ENCODE results near the gene SYT9. TPM values are rescaled to one million over a fixed set of nuclear protein-coding genes. Genes with fewer than 3 reads are reported as not detected.

Gene SYT9
- total RNA-seq, 2 experiments from 2014 or later, result not detected

DNA sequence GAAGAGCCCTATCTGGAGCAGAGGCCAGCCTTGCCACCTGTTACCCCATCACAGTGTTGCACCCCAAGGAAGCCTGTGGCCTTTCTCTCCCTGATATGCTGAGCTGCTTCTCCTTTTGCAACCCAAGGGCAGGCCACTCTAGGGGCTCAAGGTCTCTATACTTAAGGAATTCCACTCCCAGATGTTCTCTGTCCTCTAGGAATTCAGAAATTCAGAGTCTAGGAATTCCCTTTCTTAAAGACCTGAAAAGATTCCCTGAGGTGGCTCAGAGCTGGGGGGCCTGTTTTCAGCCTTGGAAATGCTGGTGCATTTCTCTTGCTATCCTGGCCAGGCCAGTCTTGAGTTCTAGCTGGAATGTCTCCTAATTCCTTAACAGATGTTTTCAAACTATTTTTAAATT lies 165.6 kb downstream of the SYT9 start:
- Mint-ChIP-seq H3K4me1 (no peaks in the 10 kb centered on the region), H3K4me3 (no peak overlapping the region), H3K27ac (no peak overlapping the region), H3K36me3 (ENCODE audit: low read depth) (no peaks in the 10 kb centered on the region), H3K9me3 (ENCODE audit: low read depth) (no peaks in the 10 kb centered on the region), H3K27me3 (peaks cover 14% of the 10 kb centered on the region)
- ATAC-seq (no peak), DNase-seq (no peak)
- intact Hi-C loops (cut with DNase I, micrococcal nuclease), result no loop called here
- ChIA-PET POLR2A (no interaction called here), CTCF (no interaction called here)

DNA sequence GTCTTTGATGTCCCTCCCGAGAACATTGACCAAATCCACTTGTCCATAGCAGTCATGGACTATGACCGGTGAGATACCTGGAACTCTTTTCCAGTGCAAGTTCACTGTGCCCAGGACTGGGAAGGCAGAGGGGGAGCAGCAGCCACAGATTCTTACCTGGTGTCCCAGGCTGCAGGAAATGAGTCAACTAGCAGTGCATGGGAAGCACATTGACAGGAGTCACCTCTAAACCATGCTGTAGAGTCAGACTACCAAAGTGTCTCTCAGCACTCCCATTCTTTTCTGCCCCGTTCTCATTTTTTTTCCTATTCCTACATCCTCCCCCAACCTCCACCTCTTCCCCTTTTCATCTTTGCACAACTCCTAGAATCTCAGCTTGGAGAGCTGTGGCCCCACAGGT lies 166.4 kb downstream of the SYT9 start:
- ChIA-PET CTCF (no interaction called here), POLR2A (no interaction called here)
- Mint-ChIP-seq H3K27ac (no peak overlapping the region), H3K9me3 (ENCODE audit: low read depth) (no peaks in the 10 kb centered on the region), H3K36me3 (ENCODE audit: low read depth) (no peaks in the 10 kb centered on the region), H3K27me3 (peaks cover 10% of the 10 kb centered on the region), H3K4me1 (peaks cover 7% of the 10 kb centered on the region), H3K4me3 (no peak overlapping the region)
- DNase-seq (no peak), ATAC-seq (no peak)
- intact Hi-C loops (cut with DNase I, micrococcal nuclease), result no loop called here

DNA sequence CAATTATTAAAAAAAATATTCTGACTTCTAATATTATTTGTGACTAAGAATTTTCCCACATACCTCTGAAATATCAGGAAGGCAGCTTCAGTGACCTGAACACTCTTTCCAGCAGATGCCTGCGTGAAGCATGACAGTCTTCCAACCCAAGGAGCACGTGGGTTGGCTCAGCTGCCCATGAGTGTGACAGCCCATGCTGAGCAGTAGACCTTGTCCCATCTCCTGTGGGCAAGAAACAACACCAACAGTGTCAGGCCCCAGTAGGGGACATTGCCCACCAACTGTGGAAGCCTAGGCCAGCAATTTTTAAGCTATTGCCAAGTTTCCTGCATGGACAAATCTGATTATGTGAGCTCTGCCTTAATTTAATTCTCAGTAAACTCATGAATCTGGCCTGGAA lies 167.2 kb downstream of the SYT9 start:
- ChIA-PET CTCF (no interaction called here), POLR2A (no interaction called here)
- no peaks in the 10 kb centered on the region for H3K9me3 Mint-ChIP-seq (ENCODE audit: low read depth)
- intact Hi-C loops (cut with DNase I, micrococcal nuclease), result no loop called here
- H3K36me3 Mint-ChIP-seq (ENCODE audit: low read depth), result no peaks in the 10 kb centered on the region
- ATAC-seq (no peak), DNase-seq (no peak)
- no peak overlapping the region for H3K27ac Mint-ChIP-seq
- H3K27me3 Mint-ChIP-seq, result peaks cover 10% of the 10 kb centered on the region
- H3K4me3 Mint-ChIP-seq, result no peak overlapping the region
- H3K4me1 Mint-ChIP-seq, result peaks cover 12% of the 10 kb centered on the region

DNA sequence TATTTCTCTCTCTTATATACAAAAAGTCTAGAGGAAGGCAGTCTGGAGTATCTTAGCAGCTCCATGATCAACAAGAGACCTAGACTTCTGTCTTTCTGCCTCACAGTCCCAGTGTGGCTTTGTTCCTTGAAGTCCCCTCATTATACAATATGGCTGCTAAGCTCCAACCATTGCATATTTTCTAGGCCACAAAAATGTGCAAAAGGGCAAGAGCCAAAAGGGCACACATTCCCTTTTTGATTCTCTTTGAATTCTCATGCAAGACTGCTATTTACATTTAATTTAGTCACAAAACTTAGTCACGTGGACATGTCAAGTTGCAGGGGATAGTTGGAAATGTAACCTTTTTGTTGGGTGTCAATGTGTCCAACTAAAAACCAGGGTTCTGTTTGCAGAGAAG lies 169.4 kb downstream of the SYT9 start:
- Mint-ChIP-seq H3K36me3 (ENCODE audit: low read depth) (no peaks in the 10 kb centered on the region), H3K27ac (no peak overlapping the region), H3K27me3 (no peaks in the 10 kb centered on the region), H3K9me3 (ENCODE audit: low read depth) (no peaks in the 10 kb centered on the region), H3K4me3 (no peak overlapping the region), H3K4me1 (peaks cover 12% of the 10 kb centered on the region)
- ATAC-seq, result no peak
- POLR2A ChIA-PET, result no interaction called here
- CTCF ChIA-PET, result interaction anchor here (0.9 kb wide), 1 partner anchor 1417 kb away, joined by 4 read pairs; no protein-coding TSS in a partner anchor
- intact Hi-C loops (cut with DNase I, micrococcal nuclease), result no loop called here
- DNase-seq, result no peak

- POLR2A ChIA-PET, result no interaction called here
- no peaks in the 10 kb centered on the region for H3K27me3 Mint-ChIP-seq
- H3K4me1 Mint-ChIP-seq, result peaks cover 12% of the 10 kb centered on the region
- CTCF ChIA-PET, result interaction anchor here (1.2 kb wide), 1 partner anchor 19 kb away, joined by 3 read pairs; no protein-coding TSS in a partner anchor
- no peak overlapping the region for H3K4me3 Mint-ChIP-seq
- DNase-seq, result no peak
- H3K27ac Mint-ChIP-seq, result peak overlapping the region; percentile 2
- H3K9me3 Mint-ChIP-seq (ENCODE audit: low read depth), result no peaks in the 10 kb centered on the region
- ATAC-seq, result peak; percentile 72
- H3K36me3 Mint-ChIP-seq (ENCODE audit: low read depth), result no peaks in the 10 kb centered on the region
- intact Hi-C loops (cut with DNase I, micrococcal nuclease), result no loop called here
These were observed 171.0 kb downstream of the SYT9 start for GRCh38 chr11:7422544-7423331.

DNA sequence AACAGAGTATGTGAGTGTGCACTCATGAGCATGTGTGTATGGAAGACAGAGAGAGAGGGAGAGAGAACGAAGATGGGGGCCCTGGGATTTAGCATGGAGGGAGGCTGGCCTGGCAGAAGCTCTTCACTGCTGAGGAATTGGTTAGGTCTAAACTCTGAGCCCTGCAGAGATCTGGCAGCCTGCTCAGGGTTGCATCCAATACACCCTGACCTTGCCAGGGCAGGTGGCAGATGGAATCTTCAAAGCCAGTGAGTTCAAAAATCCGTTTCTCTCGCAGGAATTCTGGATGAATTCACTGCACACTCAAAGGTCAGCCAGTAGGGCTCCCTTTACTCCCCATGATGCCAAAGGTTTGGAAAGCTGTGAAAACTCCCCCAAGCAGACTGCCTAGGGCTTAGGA lies 172.2 kb downstream of the SYT9 start:
- H3K9me3 Mint-ChIP-seq (ENCODE audit: low read depth), result no peaks in the 10 kb centered on the region
- H3K4me3 Mint-ChIP-seq, result no peak overlapping the region
- peaks cover 12% of the 10 kb centered on the region for H3K4me1 Mint-ChIP-seq
- H3K27me3 Mint-ChIP-seq, result no peaks in the 10 kb centered on the region
- intact Hi-C loops (cut with DNase I, micrococcal nuclease), result no loop called here
- H3K27ac Mint-ChIP-seq, result no peak overlapping the region
- ChIA-PET POLR2A (no interaction called here), CTCF (interaction anchor here (0.5 to 0.8 kb wide), 2 partner anchors 18 to 148 kb away, joined by 3 read pairs; no protein-coding TSS in a partner anchor)
- H3K36me3 Mint-ChIP-seq (ENCODE audit: low read depth), result no peaks in the 10 kb centered on the region
- no peak for DNase-seq
- ATAC-seq, result no peak

- DNase-seq (no peak), ATAC-seq (no peak)
- H3K4me3 Mint-ChIP-seq, result no peak overlapping the region
- POLR2A ChIA-PET, result no interaction called here
- no peaks in the 10 kb centered on the region for H3K36me3 Mint-ChIP-seq (ENCODE audit: low read depth)
- no peak overlapping the region for H3K27ac Mint-ChIP-seq
- H3K9me3 Mint-ChIP-seq (ENCODE audit: low read depth), result no peaks in the 10 kb centered on the region
- no peaks in the 10 kb centered on the region for H3K27me3 Mint-ChIP-seq
- CTCF ChIA-PET, result no interaction called here
- intact Hi-C loops (cut with DNase I, micrococcal nuclease), result no loop called here
- H3K4me1 Mint-ChIP-seq, result peaks cover 8% of the 10 kb centered on the region
These were observed 176.0 kb downstream of the SYT9 start for GRCh38 chr11:7427733-7428132.

DNA sequence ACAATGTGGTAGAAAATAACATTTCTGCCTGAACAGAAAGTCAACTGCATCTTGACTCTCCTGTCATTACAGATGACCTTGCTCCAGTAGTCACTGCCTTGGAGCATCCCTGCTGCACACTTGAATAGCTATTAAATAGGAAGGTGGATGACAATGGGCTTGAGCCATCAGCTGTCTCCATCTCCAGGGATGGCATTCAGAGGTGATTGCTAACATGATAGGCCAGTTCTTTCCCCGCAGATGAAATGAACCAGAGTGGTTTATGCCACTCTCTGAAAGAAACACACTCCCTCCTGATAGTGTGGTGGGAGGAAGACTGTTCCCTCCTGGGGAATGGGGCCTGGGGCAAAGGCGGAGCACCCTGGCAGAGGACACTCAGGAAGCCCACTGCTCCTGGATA lies 176.5 kb downstream of the SYT9 start:
- CTCF ChIA-PET, result no interaction called here
- POLR2A ChIA-PET, result no interaction called here

DNA sequence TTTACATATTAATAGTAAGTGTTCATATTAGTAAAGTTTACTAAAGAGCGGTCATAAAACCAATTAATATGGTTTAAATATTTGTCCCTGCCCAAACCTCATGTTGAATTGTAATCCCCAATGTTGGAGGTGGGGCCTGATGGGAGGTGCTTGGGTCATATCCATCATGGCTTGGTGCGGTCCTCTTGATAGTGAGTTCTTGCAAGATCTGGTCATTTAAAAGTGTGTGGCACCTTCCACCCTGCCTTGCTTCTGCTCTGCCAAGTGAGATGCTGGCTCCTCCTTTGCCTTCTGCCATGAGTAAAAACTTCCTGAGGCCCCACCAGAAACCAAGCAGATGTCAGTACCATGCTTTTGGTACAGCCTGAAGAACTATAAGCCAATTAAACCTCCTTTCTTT lies 178.8 kb downstream of the SYT9 start:
- Mint-ChIP-seq H3K27ac (no peak overlapping the region), H3K9me3 (ENCODE audit: low read depth) (no peaks in the 10 kb centered on the region), H3K36me3 (ENCODE audit: low read depth) (no peaks in the 10 kb centered on the region), H3K4me3 (no peak overlapping the region), H3K27me3 (no peaks in the 10 kb centered on the region), H3K4me1 (no peaks in the 10 kb centered on the region)
- no peak for DNase-seq
- ChIA-PET POLR2A (no interaction called here), CTCF (interaction anchor here (1.0 kb wide), 1 partner anchor 259 kb away, joined by 3 read pairs; no protein-coding TSS in a partner anchor)
- intact Hi-C loops (cut with DNase I, micrococcal nuclease), result no loop called here
- no peak for ATAC-seq

More for the DNA sequence above, 176.5 kb downstream of the SYT9 start:
- intact Hi-C loops (cut with DNase I, micrococcal nuclease), result no loop called here
- Mint-ChIP-seq H3K36me3 (ENCODE audit: low read depth) (no peaks in the 10 kb centered on the region), H3K9me3 (ENCODE audit: low read depth) (no peaks in the 10 kb centered on the region), H3K27me3 (no peaks in the 10 kb centered on the region), H3K27ac (no peak overlapping the region), H3K4me3 (no peak overlapping the region), H3K4me1 (peaks cover 3% of the 10 kb centered on the region)
- DNase-seq (no peak), ATAC-seq (no peak)

DNA sequence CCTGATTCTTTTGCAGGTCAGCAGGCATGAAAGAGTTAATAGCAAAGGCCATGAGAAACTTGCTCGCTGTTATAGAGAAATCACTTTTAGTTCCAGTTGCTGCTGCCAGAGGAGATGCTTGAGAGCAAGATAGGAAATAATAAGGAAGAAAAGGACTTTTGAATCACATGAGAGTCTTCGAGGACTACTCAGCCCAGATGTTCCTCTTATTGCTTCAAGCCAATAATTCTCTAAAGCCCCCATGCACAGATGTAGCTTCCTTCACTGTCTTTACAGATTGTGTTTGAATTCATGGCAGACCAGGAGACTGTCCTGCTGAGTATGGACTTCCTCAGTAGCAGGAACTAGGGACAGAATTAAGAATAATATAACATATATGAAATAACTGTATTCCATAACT lies 183.5 kb downstream of the SYT9 start:
- no peak for ATAC-seq
- H3K36me3 Mint-ChIP-seq (ENCODE audit: low read depth), result no peaks in the 10 kb centered on the region
- H3K27me3 Mint-ChIP-seq, result no peaks in the 10 kb centered on the region
- H3K9me3 Mint-ChIP-seq (ENCODE audit: low read depth), result no peaks in the 10 kb centered on the region
- intact Hi-C loops (cut with DNase I, micrococcal nuclease), result no loop called here
- CTCF ChIA-PET, result interaction anchor here (0.6 to 1.1 kb wide), 2 partner anchors 12 to 1069 kb away, joined by 3 read pairs; no protein-coding TSS in a partner anchor
- DNase-seq, result no peak
- no peak overlapping the region for H3K4me3 Mint-ChIP-seq
- POLR2A ChIA-PET, result no interaction called here
- H3K27ac Mint-ChIP-seq, result no peak overlapping the region
- H3K4me1 Mint-ChIP-seq, result peaks cover 14% of the 10 kb centered on the region

DNA sequence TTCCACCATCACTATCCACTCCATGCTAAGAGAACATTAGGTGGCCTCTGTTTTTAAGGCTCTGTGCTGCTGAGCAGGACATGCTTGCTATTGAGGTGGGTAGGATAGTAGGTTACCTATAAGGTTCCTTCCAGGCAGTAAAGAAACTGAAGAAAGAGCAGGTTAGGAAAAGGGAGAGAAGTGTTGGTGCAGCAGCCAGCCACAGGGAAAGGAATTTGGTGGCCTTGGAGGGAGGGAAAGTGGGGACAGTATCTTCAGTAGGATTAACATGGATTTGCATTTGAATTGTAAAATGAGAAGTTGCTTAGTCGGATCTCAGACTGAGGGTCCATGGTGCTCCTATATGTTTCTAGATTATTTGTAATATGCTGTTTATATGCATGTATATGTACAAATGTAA lies 184.4 kb downstream of the SYT9 start:
- Mint-ChIP-seq H3K27ac (peak overlapping the region; percentile 77), H3K36me3 (ENCODE audit: low read depth) (no peaks in the 10 kb centered on the region)

DNA sequence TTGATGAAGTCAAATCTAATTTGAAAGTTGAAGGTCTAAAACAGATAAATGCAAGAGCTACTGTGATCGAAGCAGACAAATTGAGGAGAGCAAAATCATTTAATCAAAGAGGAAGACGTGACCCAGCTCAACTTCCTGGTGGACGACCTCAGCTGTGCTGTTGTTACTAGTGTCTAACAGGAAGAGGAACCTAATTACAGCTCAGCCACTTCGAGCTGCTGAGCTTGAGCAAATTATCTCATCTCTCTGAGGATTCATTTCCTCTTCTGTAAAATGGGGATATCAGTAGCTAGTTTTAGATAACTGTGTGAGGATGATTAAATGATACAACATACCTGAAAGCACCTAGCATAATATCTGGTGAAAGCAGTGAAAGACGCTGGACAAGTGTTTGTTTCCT lies 185.0 kb downstream of the SYT9 start:
- no peaks in the 10 kb centered on the region for H3K9me3 Mint-ChIP-seq (ENCODE audit: low read depth)
- no peaks in the 10 kb centered on the region for H3K36me3 Mint-ChIP-seq (ENCODE audit: low read depth)
- ATAC-seq, result peak; percentile 84
- peak; percentile 32 for DNase-seq
- H3K4me3 Mint-ChIP-seq, result no peak overlapping the region
- CTCF ChIA-PET, result interaction anchor here (0.6 to 1.0 kb wide), 5 partner anchors 9 to 624 kb away, joined by 3 to 4 read pairs (median 3); no protein-coding TSS in a partner anchor
- H3K27me3 Mint-ChIP-seq, result no peaks in the 10 kb centered on the region
- intact Hi-C loops (cut with DNase I, micrococcal nuclease), result no loop called here
- H3K27ac Mint-ChIP-seq, result peak overlapping the region; percentile 77
- POLR2A ChIA-PET, result no interaction called here
- peaks cover 14% of the 10 kb centered on the region for H3K4me1 Mint-ChIP-seq

More for the DNA sequence above, 184.4 kb downstream of the SYT9 start:
- peaks cover 14% of the 10 kb centered on the region for H3K4me1 Mint-ChIP-seq
- no peaks in the 10 kb centered on the region for H3K9me3 Mint-ChIP-seq (ENCODE audit: low read depth)
- no peak overlapping the region for H3K4me3 Mint-ChIP-seq
- ATAC-seq (no peak), DNase-seq (no peak)
- no peaks in the 10 kb centered on the region for H3K27me3 Mint-ChIP-seq
- ChIA-PET POLR2A (no interaction called here), CTCF (interaction anchor here (0.8 to 1.1 kb wide), 4 partner anchors 10 to 251 kb away, joined by 3 to 4 read pairs (median 3); no protein-coding TSS in a partner anchor)
- intact Hi-C loops (cut with DNase I, micrococcal nuclease), result no loop called here

Data from activated CD4-positive, alpha-beta T cell treated with anti-CD3 and anti-CD28 coated beads for 36 hours (primary cell).